ENCODE data around the gene DLX1.

- TF ChIP-seq RAD21 (IDR thresholded peaks at IDR 0.05 in 1 of 2, conservative IDR thresholded peaks at IDR 0.05 in 1 of 2; ENCODE audit: low read depth in 2 of 2, low read length in 2 of 2) (no peak), TAF1 (IDR thresholded peaks at IDR 0.05; ENCODE audit: low read depth, low read length) (no peak), CTCF (IDR thresholded peaks at IDR 0.05; ENCODE audit: control extremely low read depth in 1 of 3, insufficient read depth in 1 of 3, low read depth in 1 of 3, low read length in 3 of 3) (no peak), EZH2 (IDR thresholded peaks at IDR 0.05; ENCODE audit: low read depth, low read length, severe bottlenecking) (no peak), POLR2AphosphoS5 (IDR thresholded peaks at IDR 0.05; ENCODE audit: low read depth, low read length) (no peak)
Observed at GRCh38 chr2:172074254-172074653, 11.1 kb upstream of the DLX1 start.

All from H1 (cell line).